22Rv1 (cell line): Measurements from ENCODE around the gene IRF1.

Experiments
- H3K27ac ChIP-seq: fragments of 450-650 bp; 2 replicates; pipeline ENCODE4 v1.5.1; 2017
- CTCF ChIP-seq: fragments of 450-650 bp; IDR thresholded peaks from 2 replicates; pipeline ENCODE4 v1.5.1; 2017; ENCODE audit warnings: mild to moderate bottlenecking
- ZFX ChIP-seq: fragments of 450-650 bp; IDR thresholded peaks from 2 replicates; pipeline ENCODE4 v1.6.1; 2017; ENCODE audit warnings: antibody characterized with exemption, borderline replicate concordance

IRF1 gene

GRCh38 chr5:132493821-132494220 lies 3.2 kb upstream of the IRF1 start:
- H3K27ac ChIP-seq: no peak overlapping the region
- TF ChIP-seq ZFX (no peak), CTCF (no peak)

GRCh38 chr5:132493241-132493640 lies 2.7 kb upstream of the IRF1 start:
- H3K27ac ChIP-seq: no peak overlapping the region
- TF ChIP-seq ZFX (no peak), CTCF (no peak)

- no peak overlapping the region for H3K27ac ChIP-seq
- TF ChIP-seq CTCF: no peak
- TF ChIP-seq ZFX: no peak
These were observed 2.0 kb upstream of the IRF1 start for GRCh38 chr5:132492386-132493125.

GRCh38 chr5:132491368-132492364 lies 1.1 kb upstream of the IRF1 start:
- TF ChIP-seq CTCF: no peak
- TF ChIP-seq ZFX: no peak
- H3K27ac ChIP-seq: peak overlapping the region; percentile 74; the same call in 1 of the 2 replicates

- TF ChIP-seq CTCF (peak; percentile 44), ZFX (no peak)
These were observed 596 bp downstream of the IRF1 start for GRCh38 chr5:132489871-132490483.

GRCh38 chr5:132489051-132489770 lies 1.4 kb downstream of the IRF1 start:
- TF ChIP-seq CTCF: no peak
- no peak for TF ChIP-seq ZFX
- H3K27ac ChIP-seq: no peak overlapping the region

More at GRCh38 chr5:132489871-132490483, 596 bp downstream of the IRF1 start:
- H3K27ac ChIP-seq: peak overlapping the region; percentile 74
